Measurements from ENCODE around the gene ADCY5.
"Not testable (repeated sequence)": the region's sequence is repeated elsewhere in the genome, so short reads cannot be mapped to it uniquely, and the experiment has no call there.

Gene ADCY5

DNA sequence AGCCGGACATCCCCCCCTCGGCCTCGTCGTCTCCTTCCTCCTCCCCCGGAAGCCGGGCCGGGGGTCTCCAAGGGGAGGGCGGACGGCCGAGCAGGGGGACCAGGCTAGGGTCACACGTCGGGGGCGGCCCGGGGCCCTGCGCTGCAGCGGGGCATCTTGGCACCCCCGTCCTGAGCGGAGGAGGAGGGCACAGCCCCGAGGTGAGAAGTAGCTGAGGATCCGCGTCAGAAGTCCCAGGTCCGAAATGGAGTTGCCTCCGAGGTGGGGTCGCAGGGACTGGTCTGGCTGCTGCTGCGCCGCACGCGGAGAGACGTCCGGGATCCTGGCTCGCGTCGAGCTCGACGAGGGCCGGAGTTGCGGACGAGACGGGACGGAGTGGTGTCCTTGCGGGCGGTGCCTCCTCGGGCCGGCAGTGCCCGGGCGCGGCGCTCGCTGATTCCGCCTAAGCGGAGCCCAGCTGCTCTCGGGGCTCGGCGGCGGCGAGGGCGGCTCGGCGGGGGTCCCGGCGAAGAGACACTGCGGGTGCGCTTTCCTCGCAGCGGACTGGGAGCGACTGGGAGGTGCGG is at the start of gene ADCY5:
Gene ADCY5, minus strand, starts transcription at position 555 of the 566 bp plus-strand sequence. Its CDS starts 545 bp downstream, at position 10.
- peak; percentile 5 for DNase-seq (ENCODE audit: low read depth)

DNA sequence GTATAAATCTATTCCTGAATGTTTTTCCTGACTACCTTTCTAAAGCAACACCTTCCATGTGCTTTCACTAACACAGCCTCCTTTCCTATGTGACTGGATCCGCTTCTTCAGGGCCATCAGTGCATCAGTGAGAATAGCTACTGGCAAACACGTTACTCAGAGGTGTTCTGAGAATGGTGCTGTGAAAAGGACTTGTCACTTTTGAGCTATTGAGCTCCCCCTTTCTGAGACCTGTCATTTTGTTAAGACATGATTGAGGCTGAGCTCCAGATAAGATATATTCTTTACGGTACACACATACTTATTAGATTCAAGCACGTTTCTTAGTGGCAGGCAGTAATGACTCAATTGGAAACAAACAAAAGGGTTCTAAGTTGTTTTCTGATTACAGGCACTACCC is 45.0 kb upstream of the ADCY5 start:
- no peak for DNase-seq (ENCODE audit: low read depth)

DNA sequence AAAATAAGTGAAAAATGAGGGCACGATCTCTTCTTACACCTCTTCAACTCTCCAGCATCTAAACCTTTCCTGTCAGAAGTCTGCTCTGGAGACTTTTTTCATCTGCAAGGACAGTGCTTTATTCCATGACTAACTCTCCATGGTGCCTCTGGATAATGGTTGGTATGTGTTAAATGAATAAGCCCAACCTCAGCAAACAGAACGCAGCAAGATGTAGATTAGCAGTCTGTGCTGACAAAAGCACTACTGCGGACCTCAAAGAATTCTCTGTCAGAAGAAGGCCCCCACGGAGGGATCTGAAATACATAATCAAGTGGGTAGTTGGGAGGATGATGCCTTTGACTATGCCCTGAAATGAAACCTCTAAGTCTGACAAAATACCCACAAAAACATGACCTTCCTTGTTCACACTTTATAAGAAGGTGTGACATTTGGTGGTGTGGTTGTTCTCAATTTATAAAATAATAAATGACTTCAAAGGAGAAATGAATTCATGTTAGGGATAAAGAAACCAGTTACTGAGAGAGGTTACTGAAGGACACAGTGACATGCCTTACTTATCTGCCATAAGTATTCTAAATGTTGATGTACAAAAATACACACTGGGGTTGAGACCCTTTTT is 43.2 kb upstream of the ADCY5 start:
- DNase-seq (ENCODE audit: low read depth) = no peak

DNA sequence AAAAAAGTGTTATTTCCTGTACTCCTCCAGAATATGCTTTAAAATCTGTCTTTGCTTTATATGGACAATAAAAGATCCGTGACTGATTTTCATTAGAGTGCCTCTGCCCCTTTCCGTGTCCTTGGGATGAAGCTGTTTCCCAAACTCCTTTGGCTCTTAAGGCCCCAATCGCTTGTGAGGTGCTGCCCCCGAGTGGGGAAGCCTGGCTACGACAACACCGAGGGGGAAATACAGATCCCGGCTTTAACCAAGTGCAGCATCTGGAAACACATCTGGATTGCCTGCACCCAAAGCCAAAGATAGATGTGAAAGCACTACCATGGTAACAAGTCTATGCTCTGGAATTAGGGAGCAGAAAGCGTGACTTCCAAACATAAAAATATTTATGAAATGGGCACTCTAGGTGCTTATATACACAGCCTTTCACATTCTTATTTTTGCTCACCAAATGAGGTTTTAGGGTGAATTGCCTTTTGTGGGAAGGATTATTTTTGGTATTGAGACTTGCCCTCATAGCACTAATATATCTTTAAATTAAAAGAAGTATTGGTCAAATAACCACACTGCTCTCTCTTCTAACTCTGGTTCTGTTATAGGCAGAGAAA is 40.6 kb upstream of the ADCY5 start:
- DNase-seq (ENCODE audit: low read depth) = peak; percentile 61

DNA sequence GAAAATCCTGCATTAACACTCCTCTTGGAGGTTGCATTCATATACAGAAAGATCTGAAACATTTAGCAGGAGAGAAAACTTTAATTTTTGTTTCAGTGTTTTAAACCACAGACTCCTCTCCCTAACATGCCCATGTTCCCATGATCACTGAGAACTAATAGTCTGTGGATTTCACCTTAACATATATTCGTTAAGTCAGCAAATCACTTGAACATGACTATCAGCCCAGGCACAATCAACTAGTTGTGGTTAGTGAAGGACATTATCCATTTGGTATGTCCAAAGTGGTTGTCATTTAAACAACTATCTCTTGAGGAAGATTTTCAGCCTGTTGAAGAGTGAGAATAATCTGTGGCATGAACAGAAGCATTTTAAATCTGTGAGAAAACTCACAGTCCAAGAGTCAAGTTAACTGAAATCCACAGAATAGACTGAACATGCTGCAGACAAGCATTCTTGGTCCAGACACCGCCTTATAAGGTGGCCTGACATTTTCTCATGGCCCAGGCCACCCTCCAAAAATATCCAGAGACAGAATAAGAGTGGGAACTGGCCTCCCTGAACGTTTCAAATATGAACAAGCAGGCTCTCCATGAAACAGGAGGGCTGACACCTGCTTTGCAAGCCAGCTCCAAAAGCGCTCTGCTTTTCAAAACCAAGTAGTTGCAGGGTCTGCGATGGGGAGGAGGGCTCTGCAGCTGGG is 39.9 kb upstream of the ADCY5 start:
- DNase-seq (ENCODE audit: low read depth) = no peak

DNA sequence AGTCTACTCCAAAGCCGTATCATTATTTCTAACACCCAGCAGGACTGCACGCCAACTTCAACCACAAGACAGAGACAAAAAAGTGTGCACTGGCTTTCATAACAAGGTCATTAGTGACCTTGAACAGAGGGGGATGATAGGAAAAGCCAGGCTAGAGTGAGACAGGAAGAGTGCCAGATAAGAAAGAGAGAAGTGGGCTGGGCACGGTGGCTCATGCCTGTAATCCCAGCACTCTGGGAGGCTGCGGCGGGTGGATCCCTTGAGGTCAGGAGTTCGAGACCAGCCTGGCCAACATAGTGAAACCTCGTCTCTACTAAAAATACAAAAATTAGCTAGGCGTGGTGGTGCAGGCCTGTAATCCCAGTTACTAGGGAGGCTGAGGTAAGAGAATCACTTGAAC is 38.2 kb upstream of the ADCY5 start:
- DNase-seq (ENCODE audit: low read depth) = not testable (repeated sequence)

DNA sequence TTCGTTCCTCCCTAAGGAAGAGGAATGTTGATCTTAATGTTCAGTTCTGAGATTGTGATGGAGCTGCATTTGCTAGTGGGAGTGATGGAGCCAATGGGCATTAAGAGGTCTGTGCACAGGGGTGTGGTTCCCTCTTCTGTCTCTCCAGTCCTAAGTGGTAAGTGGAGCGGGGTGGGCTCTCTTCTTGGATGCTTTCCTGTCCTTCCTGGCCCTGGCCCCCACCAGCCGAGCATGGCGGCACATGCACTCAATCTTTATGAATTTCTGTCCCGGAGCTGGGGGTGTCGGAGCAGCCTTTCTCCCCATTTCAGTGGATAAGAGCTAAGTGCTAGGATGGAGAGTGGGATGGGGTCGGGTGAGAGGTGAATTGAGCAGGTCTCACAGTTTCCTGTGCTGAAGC is 37.6 kb upstream of the ADCY5 start:
- no peak for DNase-seq (ENCODE audit: low read depth)

DNA sequence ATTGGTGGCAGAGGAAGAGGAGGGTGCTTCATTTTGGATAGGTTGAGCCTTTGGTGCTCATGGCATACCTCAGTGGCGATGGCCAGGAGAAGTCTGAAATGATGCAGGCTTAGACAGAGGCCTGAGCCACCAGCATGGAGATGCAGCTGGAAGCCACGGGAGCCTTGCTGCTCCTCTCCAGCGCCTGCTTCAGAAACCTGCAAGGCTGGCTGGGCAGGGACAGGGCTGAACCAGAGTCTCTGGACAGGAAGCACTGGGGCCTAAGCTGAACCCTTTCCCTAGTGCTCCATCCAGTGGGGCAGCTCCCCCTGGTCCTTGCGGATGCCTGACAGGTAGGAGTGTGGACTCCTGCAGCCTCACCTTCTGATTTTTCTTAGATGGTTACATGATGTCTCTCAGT is 36.7 kb upstream of the ADCY5 start:
- DNase-seq (ENCODE audit: low read depth) = no peak

DNA sequence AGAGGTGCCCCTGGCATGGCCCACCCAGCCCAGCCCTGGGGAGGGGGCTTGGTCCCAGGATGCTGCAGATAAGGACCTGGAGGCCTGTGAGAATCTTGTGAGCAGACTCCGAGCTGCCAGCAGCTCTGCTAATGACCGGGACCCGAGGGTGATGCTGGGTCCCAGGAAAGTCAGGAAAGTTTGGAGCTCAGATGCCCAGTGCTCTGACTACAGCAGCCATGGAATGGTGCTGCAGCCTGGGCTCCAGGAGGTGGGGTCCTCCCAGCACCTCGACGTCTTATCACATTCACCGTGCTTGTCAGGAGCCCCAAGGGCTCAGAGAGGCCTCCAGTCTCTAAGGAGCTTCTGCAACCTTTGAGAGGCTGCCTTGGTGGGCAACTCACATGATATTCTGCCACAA is 34.3 kb upstream of the ADCY5 start:
- no peak for DNase-seq (ENCODE audit: low read depth)

DNA sequence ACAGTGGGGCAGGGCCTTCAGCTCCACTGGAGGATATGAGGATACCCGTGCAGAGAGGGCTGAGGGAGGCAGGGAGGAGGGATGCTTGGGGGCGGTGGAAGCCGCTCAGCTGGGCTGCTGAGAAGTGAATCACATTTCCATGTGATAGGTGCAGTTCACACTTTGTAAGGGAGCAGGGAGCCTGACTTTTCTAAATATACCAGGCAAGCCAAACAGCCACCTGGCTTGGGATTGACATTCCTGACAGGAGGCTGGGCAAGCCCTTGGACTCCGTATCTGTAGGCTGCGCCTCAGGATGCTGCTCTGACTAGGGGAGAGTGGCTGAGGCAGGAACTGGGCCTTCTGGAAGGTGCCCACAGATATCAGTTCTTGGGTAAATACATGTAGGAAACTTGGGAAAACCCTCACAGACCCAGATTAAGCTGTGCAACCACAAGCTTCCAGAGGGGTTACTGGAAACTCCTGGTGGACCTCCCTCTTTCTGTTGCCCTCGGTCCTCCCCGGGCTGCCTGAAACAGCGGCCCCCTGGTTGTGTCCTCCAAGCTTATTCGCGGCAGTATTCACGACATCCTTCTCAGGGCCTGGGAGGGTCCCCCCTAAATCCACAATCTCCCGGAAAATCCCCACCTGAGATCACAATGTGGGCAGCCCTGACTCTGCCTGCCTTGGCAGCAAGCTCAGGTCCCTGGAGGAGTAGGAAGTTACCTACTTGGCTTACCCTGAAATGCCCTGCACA is 33.0 kb upstream of the ADCY5 start:
- DNase-seq (ENCODE audit: low read depth) = no peak

DNA sequence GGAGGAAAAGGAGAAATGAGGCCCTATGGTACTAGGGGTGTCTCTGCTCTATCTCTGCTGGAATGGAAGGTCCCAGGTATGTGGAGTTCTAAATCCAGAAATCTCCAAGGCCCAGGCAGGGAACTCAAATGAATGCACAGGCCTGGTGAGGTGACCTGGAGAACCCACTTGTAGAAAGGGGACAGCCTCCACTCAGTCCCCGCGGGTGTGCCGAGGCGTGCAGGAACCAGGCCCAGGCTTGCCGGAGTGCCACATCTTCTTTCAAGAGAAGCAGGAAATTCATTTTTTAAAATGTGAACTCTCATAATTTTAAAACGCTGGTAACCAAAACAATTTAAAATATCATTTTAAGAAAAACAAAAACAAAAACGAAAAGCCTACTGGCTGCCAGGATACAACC is 32.2 kb upstream of the ADCY5 start:
- no peak for DNase-seq (ENCODE audit: low read depth)

DNA sequence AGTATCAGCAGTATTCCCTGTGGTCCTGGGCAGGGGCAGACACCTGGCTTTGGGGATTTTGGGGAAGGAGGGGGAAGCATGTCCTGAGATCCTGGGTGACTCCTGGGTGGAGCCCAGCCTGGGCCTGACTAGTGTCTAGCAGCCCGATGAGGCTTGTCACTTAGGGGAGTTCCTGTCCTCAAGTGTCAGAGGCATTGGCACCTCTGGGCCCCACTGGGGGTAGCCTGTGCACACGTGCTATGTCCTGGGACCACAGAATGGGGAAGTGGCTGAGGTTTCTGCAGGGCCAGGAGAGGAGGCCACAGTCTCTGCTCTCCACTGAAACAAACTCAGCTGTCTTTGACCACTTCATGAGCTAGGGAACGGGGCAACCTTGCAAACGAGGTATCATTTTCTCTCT is 31.5 kb upstream of the ADCY5 start:
- no peak for DNase-seq (ENCODE audit: low read depth)

DNA sequence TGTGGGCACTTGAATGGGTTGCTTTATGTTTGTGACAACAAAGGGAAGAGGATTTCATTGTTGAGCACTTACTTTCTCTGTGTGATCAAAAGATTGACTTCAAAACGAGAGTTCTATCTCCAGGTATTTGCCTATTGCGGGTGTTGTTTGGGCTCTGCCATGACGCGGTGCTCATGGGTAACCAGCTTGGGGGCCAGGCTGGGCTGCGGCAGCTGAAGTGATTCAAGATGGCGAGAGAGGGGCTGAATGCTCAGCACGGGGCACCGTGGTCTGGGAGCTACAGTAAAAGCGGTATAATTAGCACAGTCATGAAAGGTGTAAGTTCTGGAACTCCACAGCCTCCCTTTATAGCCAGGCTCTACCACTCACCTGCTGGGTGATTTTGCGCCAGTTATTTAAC is 31.0 kb upstream of the ADCY5 start:
- DNase-seq (ENCODE audit: low read depth) = no peak

DNA sequence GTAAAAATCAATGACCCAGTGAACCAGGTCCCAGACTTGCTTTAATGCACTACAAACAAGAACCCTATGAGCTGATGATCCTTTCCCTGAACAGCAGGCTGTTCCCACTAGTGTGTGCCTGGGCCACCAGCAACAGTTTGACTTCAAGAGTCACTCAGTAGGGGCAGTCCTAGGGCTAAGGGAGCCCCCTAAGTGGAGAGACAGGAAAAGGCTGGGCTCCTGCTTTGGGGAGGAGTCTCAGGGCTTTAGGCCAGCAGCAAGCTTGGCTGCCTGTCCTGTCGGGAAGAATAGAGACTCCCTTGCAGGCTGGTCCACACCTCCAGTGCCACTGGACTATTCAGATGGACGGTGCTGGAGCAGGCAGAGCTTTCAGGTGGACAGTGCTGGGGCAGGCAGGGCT is 29.4 kb upstream of the ADCY5 start:
- DNase-seq (ENCODE audit: low read depth) = no peak

DNA sequence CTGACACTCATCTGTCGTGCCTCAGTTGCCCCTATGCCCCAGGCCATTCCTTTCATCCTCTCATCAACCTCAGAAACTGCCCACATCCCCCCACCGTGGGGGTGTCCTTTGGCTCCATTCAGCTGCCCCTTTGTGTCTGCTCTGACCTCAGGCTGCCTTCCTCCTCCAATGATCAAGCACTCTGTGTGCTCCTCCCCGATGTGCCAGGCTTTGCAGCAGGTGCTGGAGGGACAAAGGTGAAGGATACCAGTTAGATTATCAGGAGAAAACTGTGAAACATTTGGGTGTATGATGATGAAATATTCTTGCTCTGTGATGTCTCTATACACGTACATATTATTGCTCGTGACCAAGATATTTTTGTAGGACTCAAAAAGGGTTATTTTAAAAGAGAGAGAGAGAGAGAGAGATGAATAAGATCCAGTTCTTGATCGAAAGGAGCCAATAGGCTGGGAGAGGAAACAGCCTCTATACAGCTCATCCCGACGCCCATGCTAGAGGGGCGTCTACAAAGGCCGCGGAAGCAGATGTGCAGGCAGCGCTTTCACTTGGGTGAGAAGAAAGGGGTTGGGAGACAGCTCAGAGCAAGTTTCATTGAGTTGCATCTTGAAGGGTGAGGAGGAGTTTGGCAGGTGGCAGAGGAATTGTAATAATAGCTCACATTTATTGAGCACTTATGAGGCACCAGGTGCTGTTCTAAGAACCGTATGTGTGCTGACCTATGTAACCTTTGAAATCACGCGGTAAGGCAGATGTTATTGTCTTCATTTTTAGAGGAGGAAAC is 28.3 kb upstream of the ADCY5 start:
- DNase-seq (ENCODE audit: low read depth) = no peak

DNA sequence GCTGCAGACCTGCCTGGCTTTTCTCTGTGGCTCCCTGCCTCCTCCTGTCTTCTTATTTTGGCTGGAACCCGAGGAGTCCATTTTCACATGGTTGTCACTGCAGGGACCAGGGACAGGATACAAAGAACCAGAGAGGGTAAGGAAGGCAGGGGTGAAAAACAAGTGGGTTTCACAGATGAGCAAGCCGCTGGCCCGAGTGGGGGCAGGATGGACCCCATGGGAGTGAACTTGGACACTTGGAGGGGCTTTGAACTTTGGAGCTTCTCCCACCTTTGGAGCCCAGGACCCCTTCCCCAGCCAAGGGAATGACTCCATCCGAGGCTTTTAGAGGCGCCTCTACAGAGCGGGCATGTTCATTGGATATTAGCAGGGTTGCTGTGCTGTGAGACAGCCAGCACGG is 26.9 kb upstream of the ADCY5 start:
- DNase-seq (ENCODE audit: low read depth) = no peak

DNA sequence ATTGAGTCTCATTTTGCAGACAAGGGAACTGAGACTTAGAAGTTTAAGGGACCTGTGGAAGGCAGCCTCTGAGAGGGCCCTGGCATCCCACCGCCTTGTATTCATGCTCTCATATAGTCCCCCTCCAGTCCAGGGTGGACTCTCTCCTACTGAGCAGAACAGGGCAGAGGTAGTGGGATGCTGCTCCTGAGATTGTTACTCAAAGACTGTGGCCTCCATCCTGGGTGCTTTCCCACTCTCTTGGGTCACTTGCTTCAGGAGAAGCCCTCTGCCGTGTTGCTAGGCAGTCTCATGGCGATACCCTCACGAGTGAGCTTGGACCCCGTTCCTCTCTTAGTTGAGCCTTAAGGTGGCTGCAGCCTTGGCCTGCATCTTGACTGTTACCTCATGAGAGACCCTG is 22.2 kb upstream of the ADCY5 start:
- no peak for DNase-seq (ENCODE audit: low read depth)

DNA sequence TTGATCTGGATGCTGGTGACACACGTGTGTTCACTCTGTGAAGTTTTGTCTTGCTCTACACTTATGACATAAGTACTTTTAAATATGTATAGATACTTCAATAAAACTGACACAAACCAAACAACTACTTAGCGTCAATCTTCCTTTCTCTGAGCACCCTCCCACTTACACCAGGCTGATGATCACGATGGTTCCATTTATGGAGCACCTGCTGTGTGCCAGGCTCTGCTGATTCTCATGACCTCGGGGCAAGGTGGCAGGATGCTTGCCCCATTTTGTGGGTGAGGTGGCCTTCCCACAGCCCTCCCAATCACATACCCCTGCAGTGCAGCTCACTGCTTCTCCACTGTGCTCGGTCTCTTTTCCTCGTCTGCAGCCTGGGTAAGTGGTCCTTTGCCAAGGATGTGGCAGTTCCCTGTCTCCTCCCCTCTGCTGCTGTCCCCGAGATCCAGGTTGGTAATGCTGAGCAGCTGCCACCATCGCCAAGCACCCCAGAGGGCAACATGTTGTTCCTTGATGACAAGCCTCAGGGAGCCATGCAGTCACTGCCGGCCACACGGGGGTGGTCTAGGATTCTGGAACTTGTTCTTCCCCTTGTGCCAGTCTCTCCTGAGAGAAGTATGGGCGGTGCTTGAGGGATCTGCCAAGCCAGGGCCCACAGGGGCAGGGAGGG is 20.6 kb upstream of the ADCY5 start:
- no peak for DNase-seq (ENCODE audit: low read depth)

DNA sequence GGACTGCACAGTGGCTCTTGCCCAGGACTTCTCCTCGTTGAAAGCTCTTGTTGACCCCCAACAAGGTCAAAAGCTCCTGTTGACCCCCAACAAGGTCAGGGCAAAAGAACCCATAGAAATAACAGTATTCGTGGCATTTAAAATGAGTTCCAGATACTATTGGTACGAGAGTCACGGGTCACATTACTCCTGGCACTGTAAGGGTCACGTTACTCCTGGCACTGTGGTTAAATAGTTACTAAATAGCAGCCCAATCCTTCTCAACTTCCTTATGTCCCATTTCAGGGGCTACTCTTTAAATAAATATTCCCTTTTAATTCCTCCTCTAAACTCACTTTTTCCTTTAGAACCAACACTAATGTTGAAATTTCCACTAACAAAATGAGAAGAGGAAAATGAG is 18.2 kb upstream of the ADCY5 start:
- DNase-seq (ENCODE audit: low read depth) = no peak

DNA sequence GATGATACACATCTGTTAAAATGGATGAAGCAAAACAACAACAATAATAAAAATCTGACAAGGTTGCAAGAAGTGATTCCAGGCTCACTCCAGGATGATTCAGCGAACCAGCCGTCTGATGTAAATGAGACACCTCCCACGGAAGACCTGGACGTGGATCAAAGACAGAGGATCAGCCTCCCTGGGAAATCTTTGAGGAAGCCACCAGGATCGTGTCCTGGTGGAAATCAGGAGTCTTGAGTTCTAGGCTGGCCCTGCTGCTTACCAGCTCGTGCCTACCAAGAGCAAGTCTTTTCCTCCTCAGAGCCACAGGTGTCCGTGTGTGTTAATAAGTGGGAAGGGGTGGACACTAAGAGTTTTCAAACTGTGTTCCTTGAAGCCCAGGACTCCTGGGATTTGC is 15.3 kb upstream of the ADCY5 start:
- no peak for DNase-seq (ENCODE audit: low read depth)

DNA sequence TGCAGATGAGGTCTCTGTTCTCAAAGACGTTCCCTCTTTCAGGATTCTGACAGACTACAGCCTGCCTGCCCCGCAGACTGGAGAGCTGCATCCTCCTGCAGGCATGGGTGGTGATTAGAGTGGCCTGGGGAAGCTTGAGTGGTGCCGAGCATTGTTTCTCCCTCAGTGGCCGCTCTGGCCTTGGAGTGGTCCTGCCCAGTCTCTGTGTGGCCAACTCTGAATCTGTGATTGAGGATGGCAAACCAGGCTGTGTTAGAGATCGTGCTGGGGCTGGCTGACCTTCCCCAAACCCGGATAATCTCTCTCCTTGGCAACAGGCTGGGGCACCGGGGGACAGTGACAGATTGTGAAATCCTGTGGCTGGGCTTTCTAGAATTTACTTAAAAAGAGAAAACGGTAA is 11.0 kb upstream of the ADCY5 start:
- DNase-seq (ENCODE audit: low read depth) = no peak
